Tibial nerve (tissue), 3 donors: Measurements from ENCODE around the gene SPART.

Source experiments
- POLR2A ChIP-seq, 2 donors: fragments of 450-650 bp; IDR thresholded peaks; one replicate each; pipeline ENCODE4 v1.6.1; 2017; ENCODE audit warnings: antibody characterized with exemption in 2 of 2, mild to moderate bottlenecking in 2 of 2, moderate library complexity in 2 of 2
- TF ChIP-seq, protein P1 (sequence below), 5 experiments: fragments of 200-600 bp in 3 of 5; fragments of 450-650 bp in 2 of 5; sonication (generic) in 3 of 5; IDR thresholded peaks; one replicate each; pipeline ENCODE4 v1.5.1; 2016 to 2019; ENCODE audit warnings: antibody characterized with exemption in 5 of 5, mild to moderate bottlenecking in 3 of 5, moderate library complexity in 2 of 5

DNA sequence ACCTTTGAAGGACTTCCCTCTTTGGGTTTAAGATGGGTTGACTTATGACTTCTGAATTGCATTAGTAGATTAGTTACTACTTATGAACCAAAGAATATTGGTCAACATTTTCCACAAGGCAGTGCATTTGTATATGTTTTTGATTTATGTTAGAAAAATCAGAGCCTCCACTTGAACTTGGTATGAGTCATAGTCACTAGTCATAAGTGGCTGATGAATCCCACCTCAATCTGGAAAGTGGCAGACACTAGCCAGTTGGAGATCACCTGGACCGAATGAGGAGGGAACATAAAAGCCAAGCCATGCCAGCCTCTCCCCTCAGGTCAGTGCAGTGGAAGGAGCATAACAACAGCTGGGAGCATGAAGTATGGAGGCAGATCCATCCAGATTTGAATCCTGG, 39.3 kb upstream of the SPART start:
- TF ChIP-seq, protein P1, sequence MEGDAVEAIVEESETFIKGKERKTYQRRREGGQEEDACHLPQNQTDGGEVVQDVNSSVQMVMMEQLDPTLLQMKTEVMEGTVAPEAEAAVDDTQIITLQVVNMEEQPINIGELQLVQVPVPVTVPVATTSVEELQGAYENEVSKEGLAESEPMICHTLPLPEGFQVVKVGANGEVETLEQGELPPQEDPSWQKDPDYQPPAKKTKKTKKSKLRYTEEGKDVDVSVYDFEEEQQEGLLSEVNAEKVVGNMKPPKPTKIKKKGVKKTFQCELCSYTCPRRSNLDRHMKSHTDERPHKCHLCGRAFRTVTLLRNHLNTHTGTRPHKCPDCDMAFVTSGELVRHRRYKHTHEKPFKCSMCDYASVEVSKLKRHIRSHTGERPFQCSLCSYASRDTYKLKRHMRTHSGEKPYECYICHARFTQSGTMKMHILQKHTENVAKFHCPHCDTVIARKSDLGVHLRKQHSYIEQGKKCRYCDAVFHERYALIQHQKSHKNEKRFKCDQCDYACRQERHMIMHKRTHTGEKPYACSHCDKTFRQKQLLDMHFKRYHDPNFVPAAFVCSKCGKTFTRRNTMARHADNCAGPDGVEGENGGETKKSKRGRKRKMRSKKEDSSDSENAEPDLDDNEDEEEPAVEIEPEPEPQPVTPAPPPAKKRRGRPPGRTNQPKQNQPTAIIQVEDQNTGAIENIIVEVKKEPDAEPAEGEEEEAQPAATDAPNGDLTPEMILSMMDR (IDR thresholded peaks at IDR 0.05), result no peak
- no peak for TF ChIP-seq POLR2A (IDR thresholded peaks at IDR 0.05)
